Frontal cortex (tissue), 4 donors: ENCODE data around the gene NEB. TPM values are rescaled to one million over a fixed set of nuclear protein-coding genes. Genes with fewer than 3 reads are reported as not detected.

Source experiments
- DNase-seq, 2 donors: peaks; one replicate each; pipeline ENCODE4 v3.0.0; 2012; ENCODE audit warnings: low spot score in 2 of 2
- FAIRE-seq: peaks from 2 replicates; lab custom pipeline; 2012; peaks lifted over from hg19 to GRCh38; lab: Jason Lieb, UNC
- total RNA-seq: library from RNA; depleted of rRNA; stranded (reverse); fragments of >200 nt; gene quantifications from one replicate; pipeline ENCODE4 v1.2.3, GENCODE V29; 2014
- donor health status: control.
- donor health status: control.
- donor health status: control.

NEB gene, protein sequence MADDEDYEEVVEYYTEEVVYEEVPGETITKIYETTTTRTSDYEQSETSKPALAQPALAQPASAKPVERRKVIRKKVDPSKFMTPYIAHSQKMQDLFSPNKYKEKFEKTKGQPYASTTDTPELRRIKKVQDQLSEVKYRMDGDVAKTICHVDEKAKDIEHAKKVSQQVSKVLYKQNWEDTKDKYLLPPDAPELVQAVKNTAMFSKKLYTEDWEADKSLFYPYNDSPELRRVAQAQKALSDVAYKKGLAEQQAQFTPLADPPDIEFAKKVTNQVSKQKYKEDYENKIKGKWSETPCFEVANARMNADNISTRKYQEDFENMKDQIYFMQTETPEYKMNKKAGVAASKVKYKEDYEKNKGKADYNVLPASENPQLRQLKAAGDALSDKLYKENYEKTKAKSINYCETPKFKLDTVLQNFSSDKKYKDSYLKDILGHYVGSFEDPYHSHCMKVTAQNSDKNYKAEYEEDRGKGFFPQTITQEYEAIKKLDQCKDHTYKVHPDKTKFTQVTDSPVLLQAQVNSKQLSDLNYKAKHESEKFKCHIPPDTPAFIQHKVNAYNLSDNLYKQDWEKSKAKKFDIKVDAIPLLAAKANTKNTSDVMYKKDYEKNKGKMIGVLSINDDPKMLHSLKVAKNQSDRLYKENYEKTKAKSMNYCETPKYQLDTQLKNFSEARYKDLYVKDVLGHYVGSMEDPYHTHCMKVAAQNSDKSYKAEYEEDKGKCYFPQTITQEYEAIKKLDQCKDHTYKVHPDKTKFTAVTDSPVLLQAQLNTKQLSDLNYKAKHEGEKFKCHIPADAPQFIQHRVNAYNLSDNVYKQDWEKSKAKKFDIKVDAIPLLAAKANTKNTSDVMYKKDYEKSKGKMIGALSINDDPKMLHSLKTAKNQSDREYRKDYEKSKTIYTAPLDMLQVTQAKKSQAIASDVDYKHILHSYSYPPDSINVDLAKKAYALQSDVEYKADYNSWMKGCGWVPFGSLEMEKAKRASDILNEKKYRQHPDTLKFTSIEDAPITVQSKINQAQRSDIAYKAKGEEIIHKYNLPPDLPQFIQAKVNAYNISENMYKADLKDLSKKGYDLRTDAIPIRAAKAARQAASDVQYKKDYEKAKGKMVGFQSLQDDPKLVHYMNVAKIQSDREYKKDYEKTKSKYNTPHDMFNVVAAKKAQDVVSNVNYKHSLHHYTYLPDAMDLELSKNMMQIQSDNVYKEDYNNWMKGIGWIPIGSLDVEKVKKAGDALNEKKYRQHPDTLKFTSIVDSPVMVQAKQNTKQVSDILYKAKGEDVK (N-terminal part only)
- total RNA-seq, result 0.41 TPM

DNA sequence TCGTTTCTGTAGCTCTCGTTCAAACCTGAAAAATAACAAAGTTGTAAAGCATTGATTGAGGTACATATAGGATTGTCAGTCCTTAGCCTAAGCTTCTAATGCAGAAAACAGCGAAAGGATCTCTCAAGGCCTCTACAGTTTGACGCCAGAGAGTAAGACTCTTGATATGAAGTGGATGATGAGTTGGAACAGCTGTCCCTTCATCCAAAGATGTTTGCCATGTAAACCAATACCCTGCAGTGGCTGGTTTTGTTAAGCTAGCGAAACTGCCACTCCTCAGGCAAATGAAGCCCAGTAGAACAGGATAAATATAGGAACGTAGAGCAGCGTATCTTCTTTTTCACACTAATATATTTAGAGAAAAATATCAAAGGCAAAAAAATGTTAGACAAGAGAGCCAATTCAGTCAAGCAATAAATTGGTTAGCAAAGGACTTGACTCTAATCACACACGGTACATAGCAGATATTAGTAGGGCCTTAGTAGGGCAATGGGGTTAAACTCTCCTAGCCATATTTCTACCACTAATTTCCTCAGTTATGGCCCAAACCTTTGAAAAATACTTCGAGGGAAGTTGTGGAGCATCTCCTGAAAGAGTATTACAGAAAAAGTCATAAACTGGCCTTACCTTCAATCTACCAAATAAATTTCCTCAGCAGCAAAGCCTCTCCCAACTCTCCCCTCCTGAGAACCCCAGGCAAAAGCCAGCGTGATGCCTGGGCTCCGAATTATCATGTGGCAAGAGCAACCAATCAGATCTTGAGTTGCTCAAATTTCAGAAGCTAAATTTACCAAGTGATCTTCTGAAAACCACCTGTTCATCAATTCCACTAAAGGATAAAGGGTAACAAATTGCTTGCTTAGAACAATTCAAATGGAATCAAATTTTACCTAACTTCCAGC lies at the start of gene NEB:
NEB (minus strand) TSS at position 706 of the 902 bp plus-strand sequence. CDS start 1,320 bp downstream, outside the sequence.
- DNase-seq (no peak), FAIRE-seq (no peak)

DNA sequence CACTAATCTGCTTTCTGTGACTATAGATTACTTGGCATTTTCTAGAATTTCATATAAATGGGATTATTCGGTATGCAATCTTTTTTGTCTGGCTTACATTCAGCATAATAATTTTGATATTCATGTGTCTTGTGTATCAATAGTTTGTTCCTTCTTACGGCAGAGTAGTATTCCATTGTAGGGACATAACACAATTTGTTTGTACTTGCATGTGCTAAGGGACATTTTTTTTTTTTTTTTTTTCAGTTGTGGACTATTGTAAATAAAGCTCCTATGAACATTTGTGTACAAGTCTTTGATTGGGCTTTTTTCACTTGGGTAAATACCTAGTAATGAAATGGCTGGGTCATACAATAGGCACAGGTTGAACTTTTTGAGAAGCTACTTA lies 48.9 kb upstream of the NEB start:
- FAIRE-seq, result no peak
- DNase-seq, result no peak

DNA sequence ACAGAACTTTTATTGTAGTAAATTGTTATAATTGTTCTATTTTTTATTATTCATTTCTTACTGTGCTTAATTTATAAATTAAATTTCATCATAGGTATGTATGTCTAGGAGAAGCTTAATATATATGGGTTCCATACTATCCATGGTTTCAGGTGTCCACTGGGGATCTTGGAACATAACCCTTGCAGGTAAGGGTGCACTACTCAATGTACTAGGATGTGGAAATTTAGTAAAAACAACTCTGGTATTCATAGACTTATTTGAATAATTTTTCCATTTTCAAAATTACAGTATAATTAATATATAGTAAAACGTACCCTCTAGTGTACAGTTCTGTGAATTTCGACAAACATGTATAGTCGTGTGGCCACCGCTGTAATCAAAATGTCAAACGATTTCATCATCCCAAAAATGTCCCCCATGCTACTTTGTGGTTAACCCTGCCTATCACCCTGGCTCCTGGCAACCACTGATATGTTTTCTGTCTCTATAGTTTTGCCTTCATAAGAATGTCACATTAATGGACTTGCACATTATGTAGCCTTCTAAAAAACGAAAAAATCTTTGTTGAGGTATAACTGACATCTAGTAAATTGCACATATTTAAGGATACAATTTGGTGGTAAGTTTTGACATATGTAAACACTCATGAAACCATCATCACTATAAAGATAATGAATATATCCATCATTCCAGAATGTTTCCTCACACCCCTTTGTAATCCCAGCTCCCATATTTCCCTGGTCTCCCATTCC lies 48.3 kb upstream of the NEB start:
- DNase-seq, result no peak
- FAIRE-seq, result no peak

DNA sequence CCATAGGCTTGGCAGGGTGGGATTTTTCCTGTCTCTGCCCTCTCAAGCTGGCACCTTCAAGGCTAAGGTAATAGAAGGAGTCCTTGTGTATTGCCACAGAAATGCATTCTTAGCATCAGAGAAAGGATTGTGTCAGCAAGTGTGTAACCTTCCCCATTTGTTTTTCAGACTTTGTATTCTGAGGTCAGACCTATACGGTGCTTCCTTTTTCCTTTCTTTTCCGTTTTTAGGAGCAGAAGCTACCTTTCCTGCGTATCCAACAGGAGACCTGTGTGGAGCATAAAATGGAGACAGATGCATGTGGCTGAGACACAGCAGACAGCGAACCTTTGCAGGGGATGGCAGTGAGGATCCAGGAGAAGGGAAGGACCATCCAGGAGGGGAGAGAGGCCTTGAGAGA lies 47.4 kb upstream of the NEB start:
- DNase-seq, result no peak
- FAIRE-seq, result no peak

- DNase-seq (no peak), FAIRE-seq (no peak)
Measured at GRCh38 chr2:151780938-151781337, 46.7 kb upstream of the NEB start.

- FAIRE-seq, result no peak
- no peak for DNase-seq
Measured at GRCh38 chr2:151777935-151778334, 43.7 kb upstream of the NEB start.

GRCh38 chr2:151777487-151777886 lies 43.2 kb upstream of the NEB start:
- no peak for FAIRE-seq
- no peak for DNase-seq

DNA sequence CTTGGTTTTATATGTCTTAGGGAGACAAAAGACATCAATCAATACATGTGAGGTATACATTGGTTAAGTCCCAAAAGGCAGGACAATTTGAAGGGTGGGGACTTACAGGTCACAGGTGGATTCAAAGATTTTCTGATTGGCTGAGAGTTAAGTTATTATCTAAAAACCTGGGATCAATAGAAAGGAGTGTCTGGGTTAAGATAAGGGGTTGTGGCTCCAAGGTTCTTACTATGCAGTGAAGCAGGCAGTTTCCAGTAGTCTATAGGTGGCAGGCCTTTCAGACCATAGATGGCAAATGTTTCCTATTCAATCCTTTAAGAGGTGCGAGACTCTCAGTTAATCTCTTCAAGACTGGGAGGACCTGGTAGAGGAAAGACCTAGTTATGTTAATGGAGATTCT lies 42.1 kb upstream of the NEB start:
- no peak for FAIRE-seq

DNA sequence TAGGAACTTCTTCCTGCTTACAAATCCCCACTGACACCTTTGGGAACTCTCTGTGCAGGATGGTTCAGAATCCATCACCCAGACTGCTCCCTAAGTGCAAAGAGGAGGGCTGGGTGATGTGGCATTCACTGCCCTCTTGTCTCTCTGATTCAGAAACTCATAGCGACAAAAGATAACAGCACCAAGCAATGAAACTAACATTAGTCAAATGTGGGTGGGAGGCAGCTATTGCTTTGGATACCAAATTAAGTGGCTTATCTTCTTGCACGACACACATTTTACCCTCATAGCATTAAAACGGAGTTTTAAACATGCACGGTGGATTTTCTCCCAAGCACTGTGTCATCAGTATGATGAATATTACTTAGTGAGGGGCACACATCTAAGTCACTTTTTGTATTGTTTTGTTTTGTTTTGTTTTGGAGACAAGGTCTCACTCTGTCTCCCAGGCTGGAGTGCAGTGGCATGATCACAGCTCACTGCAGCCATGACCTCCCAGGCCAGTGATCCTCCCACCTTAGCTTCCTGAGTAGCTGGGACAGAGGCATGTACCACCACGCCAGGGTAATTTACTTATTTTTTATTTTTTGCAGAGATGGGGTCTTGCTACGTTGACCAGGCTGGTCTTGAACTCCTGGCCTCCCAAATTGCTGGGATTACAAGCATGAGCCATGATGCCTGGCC lies 40.9 kb upstream of the NEB start:
- DNase-seq (no peak), FAIRE-seq (no peak)

More for the DNA sequence above, 42.1 kb upstream of the NEB start:
- no peak for DNase-seq

GRCh38 chr2:151774506-151774905 lies 40.2 kb upstream of the NEB start:
- DNase-seq, result no peak
- FAIRE-seq, result no peak

- DNase-seq, result no peak
- FAIRE-seq, result no peak
Measured at GRCh38 chr2:151771599-151772358, 37.5 kb upstream of the NEB start.

GRCh38 chr2:151770995-151771394 lies 36.7 kb upstream of the NEB start:
- FAIRE-seq (no peak), DNase-seq (no peak)

DNA sequence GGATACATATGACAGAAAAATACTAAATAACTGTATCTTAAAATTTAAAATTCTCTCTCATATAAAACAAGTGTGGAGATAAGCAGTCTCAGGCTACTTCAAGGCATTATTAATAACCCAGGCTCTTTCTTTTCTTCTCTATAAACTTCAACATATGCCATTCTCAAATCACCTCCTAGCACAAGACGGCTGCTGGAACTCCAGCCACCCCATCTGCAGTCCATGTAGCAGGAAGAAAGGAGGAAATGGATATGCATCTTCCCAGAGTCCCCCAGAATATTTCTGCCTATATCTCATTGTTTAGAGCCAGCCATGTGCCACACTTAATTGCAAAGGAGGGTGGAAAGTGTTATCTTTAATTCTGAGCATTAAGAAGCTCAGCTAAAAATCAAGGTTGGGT lies 35.3 kb upstream of the NEB start:
- no peak for FAIRE-seq

GRCh38 chr2:151767536-151767935 lies 33.3 kb upstream of the NEB start:
- FAIRE-seq (no peak), DNase-seq (no peak)

More for the DNA sequence above, 35.3 kb upstream of the NEB start:
- no peak for DNase-seq

- DNase-seq (no peak), FAIRE-seq (no peak)
Measured at GRCh38 chr2:151766437-151767153, 32.3 kb upstream of the NEB start.

GRCh38 chr2:151765760-151766410 lies 31.6 kb upstream of the NEB start:
- FAIRE-seq, result no peak
- no peak for DNase-seq
